SJSA1 (cell line): ENCODE measurements around the gene MEFV. TPM values are rescaled to one million over a fixed set of nuclear protein-coding genes. Genes with fewer than 3 reads are reported as not detected.

Experiments used
- DNase-seq, 2 experiments: peaks; one replicate each; pipeline ENCODE4 v3.0.0-alpha.2; 2015 to 2020; ENCODE audit warnings: low spot score in 2 of 2, low read depth in 1 of 2
- H3K27ac ChIP-seq: fragments of 250-450 bp; sonication (Bioruptor Pico); 2 replicates; pipeline ENCODE4 v1.5.1; 2020; ENCODE audit warnings: mild to moderate bottlenecking, moderate library complexity
- H3K27me3 ChIP-seq: fragments of 250-450 bp; sonication (Bioruptor Pico); replicated peaks from 2 replicates; pipeline ENCODE4 v1.5.1; 2020; ENCODE audit warnings: mild to moderate bottlenecking, moderate library complexity
- H3K36me3 ChIP-seq: fragments of 250-450 bp; sonication (Bioruptor Pico); 2 replicates; pipeline ENCODE4 v1.5.1; 2020; ENCODE audit warnings: mild to moderate bottlenecking
- H3K4me1 ChIP-seq: fragments of 250-450 bp; sonication (Bioruptor Pico); replicated peaks from 2 replicates; pipeline ENCODE4 v1.6.1; 2021; ENCODE audit warnings: mild to moderate bottlenecking
- H3K4me3 ChIP-seq: fragments of 250-450 bp; sonication (Bioruptor Pico); 2 replicates; pipeline ENCODE4 v1.5.1; 2020; ENCODE audit warnings: mild to moderate bottlenecking
- H3K9me3 ChIP-seq: fragments of 250-450 bp; sonication (Bioruptor Pico); replicated peaks from 2 replicates; pipeline ENCODE4 v1.5.1; 2020; ENCODE audit warnings: mild to moderate bottlenecking
- total RNA-seq: library from RNA; depleted of rRNA; stranded (reverse); fragments of >200 nt; shearing (Covaris generic); gene quantifications from 2 replicates; pipeline ENCODE4 v1.2.3, GENCODE V29; 2014; rRNA removed

Gene MEFV, protein sequence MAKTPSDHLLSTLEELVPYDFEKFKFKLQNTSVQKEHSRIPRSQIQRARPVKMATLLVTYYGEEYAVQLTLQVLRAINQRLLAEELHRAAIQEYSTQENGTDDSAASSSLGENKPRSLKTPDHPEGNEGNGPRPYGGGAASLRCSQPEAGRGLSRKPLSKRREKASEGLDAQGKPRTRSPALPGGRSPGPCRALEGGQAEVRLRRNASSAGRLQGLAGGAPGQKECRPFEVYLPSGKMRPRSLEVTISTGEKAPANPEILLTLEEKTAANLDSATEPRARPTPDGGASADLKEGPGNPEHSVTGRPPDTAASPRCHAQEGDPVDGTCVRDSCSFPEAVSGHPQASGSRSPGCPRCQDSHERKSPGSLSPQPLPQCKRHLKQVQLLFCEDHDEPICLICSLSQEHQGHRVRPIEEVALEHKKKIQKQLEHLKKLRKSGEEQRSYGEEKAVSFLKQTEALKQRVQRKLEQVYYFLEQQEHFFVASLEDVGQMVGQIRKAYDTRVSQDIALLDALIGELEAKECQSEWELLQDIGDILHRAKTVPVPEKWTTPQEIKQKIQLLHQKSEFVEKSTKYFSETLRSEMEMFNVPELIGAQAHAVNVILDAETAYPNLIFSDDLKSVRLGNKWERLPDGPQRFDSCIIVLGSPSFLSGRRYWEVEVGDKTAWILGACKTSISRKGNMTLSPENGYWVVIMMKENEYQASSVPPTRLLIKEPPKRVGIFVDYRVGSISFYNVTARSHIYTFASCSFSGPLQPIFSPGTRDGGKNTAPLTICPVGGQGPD
- not detected in 2 replicates for total RNA-seq

DNA sequence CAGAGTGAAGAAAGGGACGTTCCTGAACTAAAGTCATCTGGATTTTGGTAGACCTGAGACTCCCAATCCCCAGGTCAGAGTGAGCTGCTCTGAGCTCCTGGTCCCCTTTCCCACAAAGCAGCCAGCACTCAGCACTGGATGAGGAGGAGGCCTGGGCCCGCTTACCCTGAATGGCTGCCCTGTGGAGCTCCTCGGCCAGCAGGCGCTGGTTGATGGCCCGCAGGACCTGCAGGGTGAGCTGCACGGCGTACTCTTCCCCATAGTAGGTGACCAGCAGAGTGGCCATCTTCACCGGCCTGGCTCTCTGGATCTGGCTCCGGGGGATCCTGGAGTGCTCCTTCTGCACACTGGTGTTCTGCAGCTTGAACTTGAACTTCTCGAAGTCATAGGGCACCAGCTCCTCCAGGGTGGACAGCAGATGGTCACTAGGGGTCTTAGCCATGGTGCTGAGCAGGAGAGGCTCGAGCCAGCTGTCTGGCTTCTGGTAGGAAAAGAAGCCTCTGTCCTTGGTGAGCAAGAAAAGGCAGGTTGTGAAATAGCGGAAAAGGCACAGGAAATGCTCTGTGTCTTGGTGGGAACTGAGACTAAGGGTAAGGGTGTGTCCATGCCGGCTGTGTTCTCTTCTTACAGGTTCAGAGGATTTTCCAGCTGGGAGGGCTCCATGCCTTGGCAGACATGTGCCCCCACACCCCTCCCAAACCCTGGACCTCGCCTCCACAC, at the start of gene MEFV:
TSS of gene MEFV (minus strand) at position 488 of the 720 bp plus-strand sequence. CDS start at position 442, 46 bp downstream.
- H3K4me3 ChIP-seq: no peak within 1 kb of the TSS
- no peak for DNase-seq
- no peak within 1 kb of the TSS for H3K27ac ChIP-seq
- no peaks in the 10 kb centered on the region for H3K4me1 ChIP-seq
- 0 out of 2 replicates have a peak, but pooled peaks cover 3% of the 10 kb centered on the region for H3K9me3 ChIP-seq
- no peaks in the 10 kb centered on the region for H3K27me3 ChIP-seq
- no peaks in the 10 kb centered on the region for H3K36me3 ChIP-seq

DNA sequence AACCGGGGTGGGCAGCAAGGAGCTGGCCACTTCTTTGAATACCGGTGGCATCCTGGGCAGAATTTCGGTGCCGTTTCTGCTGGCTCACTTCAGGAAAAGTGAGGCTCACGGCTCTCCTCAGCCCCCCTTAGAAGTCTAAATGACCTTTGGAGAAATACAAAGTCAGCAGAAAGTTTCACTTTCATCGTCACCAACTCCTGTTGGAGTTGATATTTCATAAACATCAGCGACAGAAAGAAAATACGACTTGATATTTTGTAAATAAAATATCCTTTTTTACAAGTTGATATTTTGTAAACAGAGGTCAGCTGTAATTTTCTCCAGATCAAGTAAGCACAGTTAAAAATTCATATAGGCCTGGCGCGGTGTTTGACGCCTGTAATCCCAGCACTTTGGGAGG, 49.6 kb upstream of the MEFV start:
- peaks cover 32% of the 10 kb centered on the region for H3K9me3 ChIP-seq
- H3K27me3 ChIP-seq: no peaks in the 10 kb centered on the region
- peak overlapping the region; percentile 67 for H3K4me3 ChIP-seq
- H3K4me1 ChIP-seq: peaks cover 13% of the 10 kb centered on the region
- H3K27ac ChIP-seq: peak overlapping the region; percentile 81; the same call in 1 of the 2 replicates
- no peak for DNase-seq
- H3K36me3 ChIP-seq: peaks cover 71% of the 10 kb centered on the region

DNA sequence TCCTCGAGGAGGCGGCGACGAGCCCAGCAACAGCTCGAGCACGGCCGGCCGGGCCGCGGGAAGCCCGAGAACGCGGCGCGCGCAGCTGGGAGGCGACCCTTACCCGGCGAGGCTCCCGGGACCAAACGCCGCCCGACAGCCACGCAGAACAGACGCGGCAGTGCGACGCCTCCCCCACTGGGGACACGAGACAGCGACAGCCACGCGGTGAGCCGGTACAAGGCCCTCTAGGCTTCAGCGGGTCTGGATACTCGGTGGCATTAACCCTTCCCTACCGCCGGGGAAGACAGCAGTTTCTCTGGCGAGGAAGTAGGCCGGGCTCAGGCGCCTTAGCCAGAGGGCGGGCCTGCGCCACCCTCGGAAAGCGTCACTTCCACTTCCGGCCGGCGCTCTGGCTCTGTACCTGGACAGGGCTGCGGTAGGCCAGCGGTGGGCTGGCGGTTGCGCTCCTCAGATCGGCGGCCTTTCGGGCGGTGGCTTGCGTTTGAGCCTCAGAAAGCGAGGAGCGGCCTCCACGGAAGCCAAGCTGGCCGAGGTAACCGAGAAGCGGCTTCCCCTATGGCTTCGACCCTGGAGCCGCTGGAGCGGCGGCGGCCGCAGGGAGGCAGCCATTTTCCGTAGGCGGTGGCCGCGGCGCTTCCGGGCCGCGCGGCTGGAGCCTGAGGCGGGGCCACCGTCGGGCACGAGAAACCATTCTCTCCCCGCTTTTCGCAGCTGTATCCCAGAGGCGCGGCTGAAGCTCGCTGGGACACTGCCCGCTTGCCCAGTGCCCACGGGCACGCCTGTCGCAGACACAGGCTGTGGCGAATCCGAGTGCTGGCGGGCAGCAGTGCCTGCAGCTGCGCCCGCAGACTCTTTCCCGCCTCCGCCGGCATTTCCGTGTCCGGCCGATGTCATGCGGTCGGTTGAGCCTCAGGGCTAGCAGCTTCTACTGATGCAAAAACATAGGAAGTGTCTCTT, 49.0 kb upstream of the MEFV start, which contains the start of the genes TIGD7 and ZNF75A:
TSS of gene TIGD7 (minus strand) at position 322 of the 960 bp plus-strand sequence. CDS start 4,816 bp downstream, outside the sequence.
TSS of gene ZNF75A (plus strand) at position 389 of the 960 bp plus-strand sequence. CDS start 2,932 bp downstream, outside the sequence.
- Histone ChIP-seq H3K27ac (peak within 1 kb of the TSS; percentile 81), H3K4me3 (peak within 1 kb of the TSS; percentile 67), H3K27me3 (no peaks in the 10 kb centered on the region), H3K9me3 (peaks cover 26% of the 10 kb centered on the region), H3K36me3 (peaks cover 73% of the 10 kb centered on the region), H3K4me1 (peaks cover 13% of the 10 kb centered on the region)
- peak; percentile 83 to 93 for DNase-seq

DNA sequence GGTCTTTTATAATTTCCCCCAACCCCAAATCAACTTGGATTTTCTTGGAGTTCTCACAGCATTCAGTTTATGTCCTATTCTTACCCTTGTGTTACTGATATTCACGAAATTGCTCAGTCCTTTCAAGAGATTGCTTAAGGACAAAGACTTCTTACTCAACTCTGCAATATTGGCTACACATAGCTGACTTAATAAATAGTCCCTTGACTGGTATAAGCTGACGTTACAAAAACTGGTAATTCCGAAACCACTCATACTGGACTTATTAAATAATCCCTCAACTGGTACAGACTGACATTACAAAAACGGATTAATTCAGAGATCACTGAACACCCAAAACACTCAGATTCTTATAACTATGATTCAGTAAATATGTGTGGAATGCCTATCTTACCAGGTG, 47.9 kb upstream of the MEFV start:
- Histone ChIP-seq H3K27ac (no peak overlapping the region), H3K27me3 (no peaks in the 10 kb centered on the region), H3K4me3 (peak overlapping the region; percentile 67), H3K9me3 (peaks cover 26% of the 10 kb centered on the region), H3K4me1 (peaks cover 13% of the 10 kb centered on the region), H3K36me3 (peaks cover 72% of the 10 kb centered on the region)
- DNase-seq: no peak

DNA sequence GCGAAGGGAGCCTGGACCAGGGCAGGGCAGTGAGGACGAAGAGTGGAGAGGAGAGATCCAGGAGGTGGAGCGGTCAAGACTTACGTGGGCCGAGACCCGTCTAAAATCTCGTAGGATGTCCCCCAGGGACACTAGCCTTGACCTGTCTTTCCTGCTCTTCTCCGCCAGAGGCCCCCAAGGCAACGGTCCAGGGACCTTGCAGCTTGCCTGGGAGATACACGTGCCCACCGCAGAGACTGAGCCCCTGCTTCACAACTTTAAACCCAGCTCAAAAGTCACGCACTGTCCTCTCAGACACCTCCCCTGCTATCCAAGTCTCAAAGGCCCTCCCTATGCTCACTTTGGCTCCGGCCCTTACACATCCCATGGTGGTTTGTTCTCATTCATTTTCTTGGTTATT, 39.4 kb upstream of the MEFV start:
- Histone ChIP-seq H3K9me3 (peaks cover 42% of the 10 kb centered on the region), H3K36me3 (peaks cover 80% of the 10 kb centered on the region), H3K4me3 (no peak overlapping the region), H3K27ac (no peak overlapping the region), H3K27me3 (no peaks in the 10 kb centered on the region), H3K4me1 (no peaks in the 10 kb centered on the region)
- no peak for DNase-seq

DNA sequence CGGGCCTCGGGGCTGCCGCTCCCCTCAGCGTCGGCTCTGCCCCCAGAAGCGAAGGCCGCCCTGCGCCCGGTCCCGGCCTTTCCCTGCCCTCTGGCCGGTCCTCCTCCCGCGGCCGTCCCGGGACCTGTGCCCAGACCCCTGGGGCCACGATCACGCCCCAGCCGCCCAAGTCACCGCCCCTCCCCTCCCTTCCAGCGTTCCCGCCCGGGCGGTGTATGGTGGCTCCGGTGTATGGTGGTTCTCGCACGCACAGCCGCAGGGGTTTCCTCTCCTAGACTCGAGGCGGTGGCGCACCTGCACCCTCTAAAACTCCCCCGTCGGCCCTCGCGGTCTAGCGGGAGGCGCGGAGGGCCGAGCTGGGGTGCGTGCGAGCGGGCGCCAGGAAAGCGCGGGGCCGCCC, 38.8 kb upstream of the MEFV start:
- no peaks in the 10 kb centered on the region for H3K4me1 ChIP-seq
- no peak overlapping the region for H3K4me3 ChIP-seq
- no peak overlapping the region for H3K27ac ChIP-seq
- peaks cover 47% of the 10 kb centered on the region for H3K9me3 ChIP-seq
- H3K27me3 ChIP-seq: no peaks in the 10 kb centered on the region
- peaks cover 82% of the 10 kb centered on the region for H3K36me3 ChIP-seq
- no peak for DNase-seq

DNA sequence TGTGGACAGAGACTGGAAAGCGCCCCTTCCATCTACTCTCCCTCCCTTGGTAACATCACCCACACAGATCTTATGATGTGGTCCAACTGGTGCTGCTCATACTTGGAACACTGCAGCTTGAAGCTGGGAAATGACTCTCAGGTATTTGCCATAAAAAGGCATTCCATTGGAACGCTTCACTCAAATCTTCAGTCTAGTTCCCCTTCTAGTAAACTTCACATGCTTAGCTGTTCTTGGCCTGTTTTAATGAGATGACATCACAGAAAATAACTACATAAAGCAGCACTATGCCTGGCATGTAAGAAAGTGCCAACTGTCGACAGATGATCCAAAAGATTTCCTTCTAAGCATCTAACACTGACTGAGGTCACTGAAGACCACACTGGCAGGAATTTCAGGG, 36.2 kb upstream of the MEFV start:
- H3K9me3 ChIP-seq: peaks cover 64% of the 10 kb centered on the region
- no peaks in the 10 kb centered on the region for H3K4me1 ChIP-seq
- no peaks in the 10 kb centered on the region for H3K27me3 ChIP-seq
- no peak for DNase-seq
- H3K27ac ChIP-seq: no peak overlapping the region
- H3K4me3 ChIP-seq: no peak overlapping the region
- peaks cover 91% of the 10 kb centered on the region for H3K36me3 ChIP-seq

DNA sequence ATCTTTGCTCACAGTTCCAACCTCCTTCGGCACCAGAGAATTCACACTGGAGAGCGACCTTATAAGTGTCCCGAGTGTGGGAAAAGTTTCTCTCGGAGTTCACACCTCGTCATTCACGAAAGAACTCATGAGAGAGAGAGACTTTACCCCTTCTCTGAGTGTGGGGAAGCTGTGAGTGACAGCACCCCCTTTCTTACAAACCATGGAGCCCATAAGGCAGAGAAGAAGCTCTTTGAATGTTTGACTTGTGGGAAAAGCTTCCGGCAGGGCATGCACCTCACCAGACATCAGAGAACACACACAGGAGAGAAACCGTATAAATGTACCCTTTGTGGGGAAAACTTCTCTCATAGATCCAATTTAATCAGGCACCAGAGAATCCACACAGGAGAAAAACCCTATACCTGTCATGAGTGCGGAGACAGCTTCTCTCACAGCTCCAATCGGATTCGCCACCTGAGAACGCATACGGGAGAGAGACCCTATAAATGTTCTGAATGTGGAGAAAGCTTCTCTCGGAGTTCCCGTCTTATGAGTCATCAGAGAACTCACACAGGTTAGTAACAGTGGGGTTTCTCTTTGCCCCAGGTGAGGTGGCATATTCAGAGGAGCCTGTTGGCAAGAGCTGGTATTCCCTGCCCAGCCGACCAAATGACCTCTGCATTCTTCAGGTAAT, 33.7 kb upstream of the MEFV start:
- Histone ChIP-seq H3K4me3 (no peak overlapping the region), H3K36me3 (peaks cover 97% of the 10 kb centered on the region), H3K9me3 (peaks cover 54% of the 10 kb centered on the region), H3K27me3 (no peaks in the 10 kb centered on the region), H3K4me1 (no peaks in the 10 kb centered on the region), H3K27ac (no peak overlapping the region)
- peak in 1 of 2 experiments; percentile 18 for DNase-seq

DNA sequence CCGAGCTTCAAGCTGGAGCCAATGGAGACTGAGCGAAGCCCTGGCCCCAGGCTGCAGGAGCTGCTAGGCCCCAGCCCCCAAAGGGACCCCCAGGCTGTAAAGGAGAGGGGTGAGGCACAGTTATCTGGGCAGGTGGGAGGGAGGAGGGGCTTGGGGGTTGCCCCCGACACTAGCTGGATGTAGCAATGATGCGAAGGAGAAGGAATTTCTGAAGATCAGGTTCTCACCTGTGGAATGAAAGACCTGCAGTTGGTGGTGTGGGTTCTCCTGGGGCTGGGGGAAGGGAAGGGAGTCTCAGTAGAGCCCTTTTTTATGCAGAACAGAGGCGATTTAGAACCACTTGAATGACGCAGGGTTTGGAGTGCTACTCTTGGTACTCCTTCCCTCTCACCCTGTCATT, 28.7 kb upstream of the MEFV start:
- peaks cover 19% of the 10 kb centered on the region for H3K9me3 ChIP-seq
- H3K4me3 ChIP-seq: no peak overlapping the region
- DNase-seq: no peak
- peaks cover 12% of the 10 kb centered on the region for H3K4me1 ChIP-seq
- H3K27me3 ChIP-seq: no peaks in the 10 kb centered on the region
- peaks cover 64% of the 10 kb centered on the region for H3K36me3 ChIP-seq
- no peak overlapping the region for H3K27ac ChIP-seq

DNA sequence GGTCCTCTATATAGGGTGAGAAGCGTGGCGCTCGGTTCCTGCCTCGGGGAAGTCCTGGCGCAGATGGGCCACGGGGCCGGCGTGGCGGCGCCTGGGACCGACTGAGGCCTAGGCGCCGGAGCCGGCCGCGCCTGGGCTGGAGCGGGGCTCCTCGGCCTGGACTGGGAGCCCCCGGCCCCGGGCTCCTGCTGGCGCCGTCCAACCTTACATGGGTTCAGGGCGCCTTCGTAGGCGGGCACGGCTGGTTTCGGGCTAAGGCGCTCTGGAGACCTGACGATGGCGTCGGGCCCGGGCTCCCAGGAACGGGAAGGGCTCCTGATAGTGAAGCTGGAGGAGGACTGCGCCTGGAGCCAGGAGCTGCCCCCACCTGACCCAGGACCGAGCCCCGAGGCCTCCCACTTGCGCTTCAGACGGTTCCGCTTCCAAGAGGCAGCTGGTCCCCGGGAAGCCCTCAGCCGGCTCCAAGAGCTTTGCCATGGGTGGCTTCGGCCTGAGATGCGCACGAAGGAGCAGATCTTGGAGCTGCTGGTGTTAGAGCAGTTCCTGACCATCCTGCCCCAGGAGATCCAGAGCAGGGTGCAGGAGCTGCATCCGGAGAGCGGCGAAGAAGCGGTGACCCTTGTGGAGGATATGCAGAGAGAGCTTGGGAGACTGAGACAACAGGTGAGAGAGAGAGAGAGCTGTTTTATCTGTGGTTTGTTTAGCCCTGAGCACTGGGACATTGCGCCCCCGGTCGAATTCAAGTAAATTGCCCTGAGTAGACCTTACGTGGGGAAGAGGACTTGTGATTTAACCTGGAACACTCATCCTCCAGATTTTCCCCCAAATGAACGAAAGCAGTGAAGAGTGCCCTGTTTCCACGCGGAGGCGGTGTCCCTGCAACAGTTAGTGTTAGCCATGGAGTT, 27.4 kb upstream of the MEFV start:
- Histone ChIP-seq H3K9me3 (peaks cover 6% of the 10 kb centered on the region), H3K36me3 (peaks cover 50% of the 10 kb centered on the region), H3K27ac (peak overlapping the region; percentile 96), H3K4me3 (peak overlapping the region; percentile 69), H3K4me1 (peaks cover 12% of the 10 kb centered on the region), H3K27me3 (no peaks in the 10 kb centered on the region)
- no peak for DNase-seq

DNA sequence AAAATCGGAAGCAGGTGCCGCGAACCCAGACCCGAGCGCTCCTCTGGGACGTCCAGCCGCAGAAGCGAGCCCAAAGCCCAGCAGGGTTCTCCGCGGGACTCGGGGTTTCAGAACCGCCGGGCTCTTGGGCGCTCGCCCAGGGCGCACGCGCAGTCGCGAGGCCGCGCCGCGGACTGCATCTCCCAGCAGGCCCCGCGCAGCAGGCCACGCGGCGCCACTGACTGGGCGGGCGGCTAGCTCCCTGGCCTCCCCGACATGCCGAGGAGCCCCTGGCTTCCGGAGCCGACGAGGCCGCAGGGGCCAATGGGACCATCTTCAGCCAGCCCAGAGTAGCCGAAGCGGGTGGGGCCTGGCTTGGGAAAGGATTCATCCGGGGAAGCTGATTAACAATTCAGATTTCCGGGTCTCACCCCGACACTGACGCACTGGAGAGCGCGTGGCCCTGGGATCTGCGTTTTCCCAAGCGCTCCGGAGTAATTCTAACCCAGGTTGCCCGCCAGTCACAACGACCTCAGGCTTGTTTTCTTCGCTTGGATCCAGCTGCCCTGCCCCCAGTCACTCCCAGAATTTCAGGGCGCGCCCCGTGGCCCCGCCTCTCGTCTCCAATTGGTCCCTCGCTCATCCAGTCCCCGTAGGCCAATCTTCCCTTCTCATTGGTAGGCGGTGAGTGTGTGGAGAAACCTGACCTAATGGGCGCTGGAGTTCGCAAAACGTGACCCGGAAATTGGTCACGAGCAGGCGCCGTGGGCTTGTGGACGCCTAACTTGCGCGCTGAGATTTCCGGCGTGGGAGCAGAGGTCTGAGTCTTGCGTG, 26.5 kb upstream of the MEFV start, which contains the start of gene ZNF263:
TSS of gene ZNF263 (plus strand) at position 762 of the 813 bp plus-strand sequence. CDS start 328 bp downstream, outside the sequence.
- DNase-seq: peak; percentile 96
- H3K27me3 ChIP-seq: no peaks in the 10 kb centered on the region
- H3K4me3 ChIP-seq: peak within 1 kb of the TSS; percentile 69
- peak within 1 kb of the TSS; percentile 96 for H3K27ac ChIP-seq
- peaks cover 12% of the 10 kb centered on the region for H3K4me1 ChIP-seq
- H3K9me3 ChIP-seq: no peaks in the 10 kb centered on the region; the same call in 1 of the 2 replicates
- H3K36me3 ChIP-seq: peaks cover 42% of the 10 kb centered on the region
